Measurements from ENCODE around the gene LAMA2.
"Not testable (repeated sequence)": the region's sequence is repeated elsewhere in the genome, so short reads cannot be mapped to it uniquely, and the experiment has no call there.

LAMA2 gene

GRCh38 chr6:129117355-129117754 is 234.4 kb downstream of the LAMA2 start:
- no peak for DNase-seq (ENCODE audit: low read depth)

- no peak for DNase-seq (ENCODE audit: low read depth)
Observed at GRCh38 chr6:129120856-129121638, 238.1 kb downstream of the LAMA2 start.

DNA sequence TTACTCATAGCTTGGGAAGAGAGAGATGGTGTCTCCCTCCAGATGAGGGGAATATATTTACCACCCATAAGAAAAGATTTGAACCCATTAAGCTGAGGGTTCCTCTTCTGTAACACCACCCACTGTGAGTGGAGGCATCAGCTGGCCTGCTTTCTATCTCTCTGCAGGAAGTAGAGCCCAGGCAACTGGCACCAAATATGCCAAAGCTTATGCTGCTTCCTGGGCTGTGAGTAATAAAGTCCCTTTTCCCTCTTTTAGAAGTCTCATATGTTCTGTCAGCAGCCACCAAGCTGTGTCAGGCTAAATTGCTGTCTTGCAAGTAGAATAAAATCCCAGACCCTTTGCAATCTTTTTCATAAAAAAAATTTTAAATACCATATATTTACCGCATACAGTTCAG is 241.4 kb downstream of the LAMA2 start:
- no peak for DNase-seq (ENCODE audit: low read depth)

DNA sequence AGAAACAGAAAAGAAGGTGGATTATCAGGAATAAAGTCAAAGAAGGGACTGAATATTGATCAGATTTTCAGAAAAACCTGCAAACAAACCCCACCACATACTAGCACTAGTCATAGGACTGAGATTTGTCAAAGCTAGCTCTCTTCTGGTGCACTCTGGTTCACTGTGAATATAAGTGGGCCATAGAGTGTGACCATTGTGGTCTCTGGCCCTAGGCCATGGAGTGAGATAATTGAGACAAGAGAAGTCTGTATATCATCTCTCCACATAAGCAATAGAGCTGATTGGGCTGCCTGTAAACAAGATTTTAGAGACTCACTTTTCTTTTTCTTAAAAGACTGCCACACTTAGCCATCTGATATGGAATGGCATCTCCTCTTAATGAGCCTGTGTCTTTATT is 247.2 kb downstream of the LAMA2 start:
- DNase-seq (ENCODE audit: low read depth), result no peak

DNA sequence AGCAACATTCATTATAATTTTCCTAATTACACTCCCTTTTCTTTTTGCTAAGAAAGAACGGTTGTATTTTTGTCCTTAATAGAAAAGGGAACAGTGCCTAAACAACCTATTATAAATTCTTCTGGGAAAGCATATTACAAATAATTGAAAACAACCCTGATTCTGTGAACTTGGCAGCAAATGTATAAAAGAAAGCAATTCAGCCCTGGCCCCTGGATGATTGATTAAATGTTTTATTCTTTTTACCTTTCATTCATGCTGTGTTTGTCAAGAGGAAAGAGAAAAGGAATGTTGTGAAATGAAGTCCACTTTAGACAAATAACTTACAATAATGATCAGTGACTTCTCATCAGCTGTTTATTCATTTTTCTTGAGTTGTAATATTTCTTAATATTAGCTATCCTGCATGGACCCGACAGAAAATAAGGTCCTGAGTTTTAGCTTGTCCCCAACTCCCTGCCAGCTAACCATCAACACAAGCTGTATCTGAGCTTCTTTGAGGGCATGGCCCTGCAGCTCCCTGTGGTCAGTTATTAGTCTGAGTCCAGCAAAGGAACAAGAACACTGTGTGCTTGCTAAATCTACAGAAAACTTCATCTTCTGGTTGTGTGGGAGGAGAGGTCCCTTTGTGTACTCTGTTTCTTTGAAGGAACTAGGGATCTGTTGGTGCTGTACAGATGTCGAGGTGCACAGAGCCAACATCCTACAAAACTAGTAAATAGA is 248.2 kb downstream of the LAMA2 start:
- no peak for DNase-seq (ENCODE audit: low read depth)

DNA sequence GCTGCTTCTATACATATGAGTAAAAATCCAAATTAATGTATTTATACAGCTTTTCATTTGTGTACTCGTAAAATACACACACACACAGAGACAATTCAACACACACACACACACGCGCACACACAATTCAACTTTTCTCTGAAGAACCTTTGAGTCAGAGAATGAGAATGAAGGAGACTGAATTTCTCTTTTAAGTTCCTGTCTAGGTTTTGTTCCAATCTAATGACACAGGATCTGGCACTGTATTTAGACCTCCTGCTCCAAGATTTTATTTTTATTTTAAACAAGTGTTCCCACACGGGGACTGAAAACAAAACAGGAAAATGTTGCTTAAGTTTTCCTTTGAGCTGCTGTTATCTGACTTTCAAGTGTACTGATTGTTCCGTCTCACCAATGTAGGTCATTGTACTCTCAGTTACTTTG is 250.8 kb downstream of the LAMA2 start:
- DNase-seq (ENCODE audit: low read depth), result no peak

- no peak for DNase-seq (ENCODE audit: low read depth)
Observed at GRCh38 chr6:129134535-129134934, 251.6 kb downstream of the LAMA2 start.

DNA sequence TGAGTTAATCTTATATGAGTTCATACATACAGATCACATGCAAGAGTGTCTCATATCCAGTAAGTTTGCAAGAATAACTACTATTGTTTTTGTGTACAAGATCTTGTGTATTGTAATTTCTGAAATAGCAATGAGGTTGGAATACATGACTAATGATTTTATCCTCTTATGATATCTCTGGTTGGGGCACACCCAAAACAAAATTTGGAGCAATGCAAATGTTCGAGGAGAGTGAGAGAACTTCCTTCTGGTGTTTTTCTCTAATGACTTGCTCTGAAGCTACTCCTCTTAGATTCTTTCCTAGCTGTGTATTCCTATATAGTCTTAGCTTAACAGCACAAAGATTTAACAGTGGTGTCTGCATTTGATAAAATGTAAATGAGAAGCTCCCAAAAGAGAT is 252.5 kb downstream of the LAMA2 start:
- DNase-seq (ENCODE audit: low read depth), result no peak

GRCh38 chr6:129136751-129137150 is 253.8 kb downstream of the LAMA2 start:
- DNase-seq (ENCODE audit: low read depth), result no peak

DNA sequence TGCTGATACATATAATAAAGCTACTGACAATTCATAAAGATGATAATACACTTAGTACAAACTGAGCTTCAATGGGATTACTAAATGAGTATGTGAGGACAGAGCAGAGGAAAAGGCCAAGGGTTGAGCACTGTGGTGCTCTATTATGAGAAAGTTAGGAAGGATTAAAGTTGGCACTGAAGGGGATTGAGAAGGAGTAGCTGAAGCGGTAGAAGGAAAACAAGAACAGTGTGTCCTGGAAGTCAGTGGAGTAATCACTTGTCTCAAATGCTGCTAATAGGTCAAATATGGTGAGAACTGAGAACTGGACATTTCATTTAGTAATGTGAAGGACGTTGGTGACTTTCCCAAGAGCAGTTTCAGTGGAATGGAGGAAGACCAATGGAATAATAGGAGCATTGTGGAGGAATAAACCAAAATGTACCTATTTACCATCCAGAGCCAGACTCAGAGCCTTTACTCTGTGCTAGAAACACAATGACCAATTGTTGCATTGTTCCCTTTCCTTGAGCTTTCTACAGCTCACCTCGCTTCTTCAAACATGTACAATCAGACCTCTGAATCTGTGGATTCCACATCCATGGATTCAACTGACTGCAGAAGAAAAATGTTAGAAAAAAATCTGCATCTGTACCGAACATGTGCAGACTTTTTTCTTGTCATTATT is 255.9 kb downstream of the LAMA2 start:
- no peak for DNase-seq (ENCODE audit: low read depth)

- DNase-seq (ENCODE audit: low read depth), result no peak
Observed at GRCh38 chr6:129140526-129140925, 257.6 kb downstream of the LAMA2 start.

GRCh38 chr6:129141499-129141898 is 258.6 kb downstream of the LAMA2 start:
- DNase-seq (ENCODE audit: low read depth), result no peak

DNA sequence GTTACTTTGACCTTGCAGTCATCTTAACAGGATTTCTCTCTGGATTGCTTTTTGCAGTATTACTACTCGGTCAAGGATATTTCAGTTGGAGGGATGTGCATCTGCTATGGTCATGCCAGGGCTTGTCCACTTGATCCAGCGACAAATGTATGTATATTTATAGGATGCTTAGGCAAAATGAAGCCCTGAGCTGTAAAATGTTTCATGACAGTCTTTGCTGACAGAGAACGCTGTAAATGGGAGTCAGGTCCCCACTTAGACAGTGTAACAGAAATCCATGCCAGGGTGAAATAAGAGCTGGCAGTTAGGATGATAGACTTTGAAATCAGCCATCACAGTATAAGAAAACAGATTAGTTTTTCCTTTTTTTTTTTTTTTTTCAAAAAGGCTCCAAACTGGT is 264.0 kb downstream of the LAMA2 start:
- DNase-seq (ENCODE audit: low read depth), result no peak

GRCh38 chr6:129150507-129150906 is 267.6 kb downstream of the LAMA2 start:
- no peak for DNase-seq (ENCODE audit: low read depth)

GRCh38 chr6:129153257-129153656 is 270.3 kb downstream of the LAMA2 start:
- DNase-seq (ENCODE audit: low read depth), result no peak

DNA sequence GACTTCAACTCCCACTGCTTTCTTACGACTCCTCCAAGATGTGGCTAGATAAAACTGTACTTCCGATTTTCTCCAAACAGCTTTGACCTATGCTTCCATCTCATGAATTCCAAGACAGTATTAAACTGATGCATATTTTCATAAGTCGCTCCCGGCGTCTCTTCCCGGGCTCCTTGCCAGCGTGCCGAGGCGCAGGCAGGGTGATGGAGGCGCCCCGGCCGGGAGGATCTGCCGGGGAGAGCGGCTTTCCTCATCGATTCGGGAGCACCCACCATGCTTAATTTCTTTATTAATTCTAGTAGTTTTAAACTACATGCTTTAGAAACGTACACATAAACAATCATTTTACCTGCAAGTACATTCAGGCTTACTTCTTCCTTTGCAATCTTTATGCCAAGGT is 276.3 kb downstream of the LAMA2 start:
- not testable (repeated sequence) for DNase-seq (ENCODE audit: low read depth)

DNA sequence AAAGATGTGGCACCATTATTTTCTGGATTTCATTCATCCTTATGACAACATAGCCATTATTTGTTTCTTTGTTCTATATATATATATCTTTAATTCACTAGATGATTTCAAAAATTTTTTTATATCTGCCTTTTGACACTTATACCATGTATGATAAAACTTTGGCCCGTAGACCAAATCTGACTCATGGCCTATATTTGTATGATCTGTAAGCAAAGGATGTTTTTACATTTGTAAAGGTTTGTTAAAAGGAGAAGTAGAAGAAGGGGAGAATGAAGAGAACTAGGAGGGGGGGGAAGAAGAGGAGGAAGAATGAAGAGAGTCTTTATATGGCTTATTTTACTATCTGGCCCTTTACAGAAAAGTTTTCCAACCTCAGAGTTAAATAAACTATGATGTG is 279.7 kb downstream of the LAMA2 start:
- DNase-seq (ENCODE audit: low read depth), result no peak

DNA sequence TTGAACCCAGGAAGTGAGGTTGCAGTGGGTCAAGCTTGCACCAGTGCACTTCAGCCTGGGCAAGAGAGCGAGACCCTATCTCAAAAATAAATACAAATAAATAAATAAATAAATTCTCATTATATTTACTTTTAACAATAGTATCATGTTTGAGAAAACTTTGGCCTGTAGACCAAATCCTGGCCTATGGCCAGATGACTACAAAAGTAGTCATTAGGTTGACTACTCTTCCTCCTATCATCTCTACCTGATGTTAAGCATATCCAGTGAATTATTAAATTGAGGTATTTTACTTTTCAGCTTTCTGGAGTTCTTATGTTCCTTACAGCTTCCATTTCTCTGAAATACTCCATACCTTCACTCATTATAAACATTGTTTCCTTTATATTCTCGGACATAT is 280.6 kb downstream of the LAMA2 start:
- no peak for DNase-seq (ENCODE audit: low read depth)

DNA sequence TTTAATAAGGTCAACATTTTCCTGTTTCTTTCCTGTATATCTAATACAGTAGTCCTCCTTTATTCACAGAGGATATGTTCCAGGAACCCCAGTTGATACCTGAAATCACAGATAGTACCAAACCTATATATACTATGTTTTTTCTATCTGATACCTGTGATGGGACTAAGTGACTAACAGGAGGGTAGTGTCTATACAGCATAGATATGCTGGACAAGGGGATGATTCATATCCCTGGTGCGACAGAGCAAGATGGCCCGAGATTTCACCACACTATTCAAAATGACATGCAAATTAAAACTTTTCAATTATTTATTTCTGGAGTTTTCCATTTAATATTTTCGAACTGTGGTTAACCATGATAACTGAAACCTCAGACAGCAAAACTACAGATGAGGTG is 281.1 kb downstream of the LAMA2 start:
- DNase-seq (ENCODE audit: low read depth), result no peak

GRCh38 chr6:129172279-129172995 is 289.5 kb downstream of the LAMA2 start:
- DNase-seq (ENCODE audit: low read depth), result not testable (repeated sequence)

GRCh38 chr6:129175066-129175465 is 292.1 kb downstream of the LAMA2 start:
- no peak for DNase-seq (ENCODE audit: low read depth)

DNA sequence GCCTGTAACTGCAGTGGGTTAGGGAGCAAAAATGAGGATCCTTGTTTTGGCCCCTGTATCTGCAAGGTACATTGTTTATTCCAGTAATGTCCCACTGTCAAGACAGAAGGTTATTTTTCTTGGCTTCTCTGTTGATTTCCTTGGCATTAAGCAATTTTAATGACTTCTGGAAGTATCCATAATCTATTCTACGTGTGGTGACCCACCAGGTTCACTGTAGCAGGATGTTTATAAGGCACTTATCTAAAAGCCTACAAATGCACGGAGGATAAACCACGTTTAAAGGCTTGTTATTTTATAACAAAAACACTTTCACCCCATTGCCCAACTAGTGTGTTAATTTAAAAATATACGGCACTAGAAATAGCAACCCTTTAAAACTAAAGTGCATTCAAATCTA is 294.9 kb downstream of the LAMA2 start:
- no peak for DNase-seq (ENCODE audit: low read depth)
